HG02981 (cell line): ENCODE data around the gene TEC.

Experiments
- ATAC-seq: cut with Tn5 transposase; IDR thresholded peaks from one replicate; pipeline ENCODE4 v1.9.1; 2021; ENCODE audit warnings: mild to moderate bottlenecking, moderate library complexity; ENCODE audit not compliant: unreplicated experiment

TEC gene

DNA sequence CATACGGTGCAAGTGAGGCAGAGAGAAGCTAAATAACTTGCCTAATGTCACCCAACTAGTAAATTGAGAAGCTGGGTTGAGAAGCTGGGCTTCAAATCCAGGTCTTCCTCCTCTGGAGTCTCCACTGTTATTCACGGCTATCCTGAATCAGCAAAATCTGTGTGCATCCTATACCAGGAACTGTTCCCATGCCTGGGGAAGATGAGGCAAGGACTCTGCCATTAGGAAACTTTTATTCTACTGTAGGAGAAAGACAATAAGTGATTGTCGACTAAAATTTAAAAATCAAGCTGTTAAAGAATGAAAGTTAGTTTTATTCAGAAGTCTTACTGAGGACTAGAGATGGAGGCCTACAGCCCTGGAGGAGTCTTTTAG, 872 bp upstream of the TEC start:
- ATAC-seq: no peak

DNA sequence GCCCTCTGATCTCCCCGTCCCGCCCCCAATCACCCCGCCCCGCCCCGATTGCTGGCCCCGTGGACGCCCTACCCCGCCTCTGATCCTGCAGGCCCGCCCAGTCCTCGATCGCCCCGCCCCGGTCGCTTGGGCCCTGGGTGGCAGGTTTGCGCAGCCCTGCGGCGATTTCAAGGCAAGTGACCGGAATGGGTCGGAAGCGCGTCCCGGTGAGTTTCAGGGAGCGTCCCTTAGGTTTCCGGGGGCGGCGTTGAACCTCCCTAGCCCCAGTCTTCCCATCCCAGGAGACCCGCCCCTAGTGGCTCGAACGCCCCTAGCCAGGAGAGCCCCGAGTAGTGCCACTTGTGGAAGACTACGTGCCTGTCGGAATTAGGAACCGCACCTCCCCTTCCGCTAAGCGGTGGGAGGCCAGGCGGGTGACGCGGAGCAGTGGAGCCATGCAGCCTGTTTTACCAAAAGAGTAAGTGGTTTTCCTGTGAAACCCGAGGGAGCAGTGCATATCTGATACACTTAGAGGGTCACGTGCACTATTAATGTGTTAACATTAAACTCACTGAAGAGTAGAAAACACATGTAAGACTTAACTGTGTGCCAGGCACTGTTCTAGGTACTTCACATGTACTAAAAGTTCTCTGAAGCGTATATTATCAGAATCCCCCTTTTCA, 354 bp upstream of the TEC start:
- peak; percentile 77 for ATAC-seq

DNA sequence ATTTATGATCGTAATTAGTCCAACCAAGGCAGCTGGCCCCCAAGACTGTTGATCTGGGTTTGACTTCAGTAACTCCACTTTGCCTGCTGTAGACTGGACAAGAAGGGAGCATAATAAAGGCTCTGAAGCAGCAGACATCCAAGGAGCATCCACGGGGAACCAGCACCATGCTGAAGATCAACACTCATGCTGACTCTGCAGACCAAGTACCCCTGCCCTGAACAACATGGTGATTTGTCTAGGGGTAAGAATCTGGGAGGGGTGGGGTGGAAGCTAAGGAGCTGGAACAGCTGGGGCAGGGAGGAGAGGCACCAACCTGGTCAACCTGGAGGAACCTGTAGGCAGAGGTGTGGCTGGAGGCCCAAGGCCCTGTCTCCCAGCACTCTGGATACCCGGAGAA, 2.1 kb downstream of the TEC start:
- no peak for ATAC-seq

DNA sequence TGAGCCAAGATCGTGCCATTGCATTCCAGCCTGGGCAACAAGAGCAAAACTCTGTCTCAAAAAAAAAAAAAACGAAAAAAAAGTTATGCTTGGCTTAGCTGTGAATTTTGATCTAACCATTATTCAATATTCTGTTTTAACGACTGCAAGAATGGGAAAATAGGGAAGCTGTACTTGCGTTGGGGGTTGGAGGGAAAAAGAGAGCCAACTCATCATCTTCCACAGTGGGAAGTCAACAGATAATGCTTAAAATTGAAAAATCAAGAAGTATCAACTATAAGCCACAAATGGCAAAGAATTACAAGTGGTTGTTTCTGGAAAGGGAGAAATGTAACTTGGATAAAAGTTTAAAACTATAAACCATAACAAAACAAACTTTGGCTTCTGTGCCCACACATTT, 2.9 kb downstream of the TEC start:
- ATAC-seq: no peak

DNA sequence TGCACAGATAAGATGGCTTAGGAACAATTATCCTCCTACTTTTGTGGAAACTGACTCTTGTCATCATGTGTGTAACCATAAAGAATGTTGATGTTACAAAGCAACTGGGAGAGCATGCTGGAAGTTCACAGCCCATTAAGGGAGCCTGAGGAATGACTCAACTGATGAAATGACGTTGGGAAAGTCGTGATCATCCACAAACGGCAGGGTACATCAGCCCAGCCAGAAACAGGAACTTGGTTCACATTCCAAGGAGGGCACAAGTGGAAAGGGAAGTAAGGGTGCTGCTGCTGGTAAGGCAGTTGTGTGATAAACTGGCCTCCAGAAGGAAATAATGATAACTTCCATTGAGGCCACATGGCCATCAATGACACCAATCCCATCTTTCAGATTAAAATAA, 6.7 kb downstream of the TEC start:
- no peak for ATAC-seq

DNA sequence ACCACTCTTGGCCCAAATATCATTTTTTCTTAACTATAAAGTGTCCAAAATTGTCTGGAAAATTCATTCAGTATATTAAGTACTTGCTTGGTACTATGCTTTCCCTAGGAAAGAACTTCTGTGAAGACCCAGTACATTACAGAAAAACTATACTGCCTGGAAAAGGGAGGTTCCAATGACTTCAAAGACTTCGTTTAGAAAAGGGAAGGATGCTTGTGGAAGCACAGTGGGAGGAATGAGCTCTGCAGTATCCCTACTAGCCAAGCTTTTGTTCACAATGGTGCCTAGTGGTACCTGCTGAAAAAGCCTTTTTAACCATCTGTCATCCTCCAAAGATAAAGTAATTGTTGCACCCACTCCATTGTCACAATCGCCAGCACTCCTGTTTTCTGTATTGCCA, 7.2 kb downstream of the TEC start:
- no peak for ATAC-seq

DNA sequence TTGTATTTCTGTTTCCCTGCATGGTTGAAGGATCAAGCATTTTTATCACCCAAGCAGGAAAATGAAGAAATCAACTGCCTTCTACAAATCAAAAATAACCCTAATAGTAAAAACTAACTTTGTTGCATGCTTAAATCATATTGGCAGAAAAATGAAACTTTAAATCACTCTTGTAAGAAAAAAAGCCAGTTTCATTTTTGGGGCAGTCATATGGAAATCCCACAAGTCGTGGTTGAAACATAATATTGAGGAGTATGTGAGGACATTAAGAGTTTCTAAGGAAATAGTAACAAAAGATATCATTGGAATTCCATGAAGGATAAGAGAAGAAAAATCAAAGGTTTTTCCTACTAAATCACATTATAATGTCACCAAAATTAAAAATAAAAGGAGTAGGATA, 8.4 kb downstream of the TEC start:
- ATAC-seq: no peak

DNA sequence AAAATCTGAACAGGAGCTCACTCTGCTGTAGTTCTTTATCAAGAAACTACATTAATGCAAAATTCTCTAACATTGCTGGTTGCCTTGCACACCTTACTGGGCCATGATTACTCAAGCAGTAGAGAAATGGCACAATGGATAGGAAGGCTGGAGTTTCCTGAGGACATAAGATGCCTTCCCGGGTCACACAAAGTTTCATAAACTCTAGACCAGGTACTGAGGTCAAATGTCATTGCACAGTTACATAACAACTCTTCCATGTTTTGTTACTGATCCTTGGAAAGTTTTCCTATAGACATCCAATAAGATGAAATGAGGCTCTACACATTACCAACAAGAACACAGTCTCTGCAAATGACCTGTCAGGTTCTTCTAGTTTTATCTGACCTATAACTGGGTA, 9.9 kb downstream of the TEC start:
- no peak for ATAC-seq

DNA sequence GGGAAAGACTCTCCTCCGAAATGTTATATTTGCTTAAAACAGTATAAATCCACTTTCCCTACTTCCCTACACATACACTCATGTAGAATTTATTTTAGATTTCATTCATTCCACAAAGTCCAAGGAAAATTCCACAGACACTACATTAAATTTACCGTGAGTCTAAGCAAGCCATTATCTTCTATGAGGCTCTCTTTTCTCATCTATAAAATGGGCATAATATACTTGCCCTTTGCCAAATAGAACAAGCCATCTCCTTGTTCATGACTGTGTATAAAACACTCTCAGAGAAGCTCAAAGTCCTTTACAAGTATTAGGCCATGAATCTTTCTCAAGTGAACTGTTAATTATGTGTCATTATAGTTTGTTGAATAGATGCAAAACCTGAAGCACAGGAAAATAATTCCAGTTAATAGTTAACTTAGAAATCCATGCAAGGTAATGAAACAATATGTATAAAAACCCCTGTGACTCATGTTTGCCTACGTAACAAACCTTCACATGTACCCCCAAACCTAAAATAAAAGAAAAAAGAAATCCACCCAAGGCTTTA, 10.7 kb downstream of the TEC start:
- ATAC-seq: no peak

DNA sequence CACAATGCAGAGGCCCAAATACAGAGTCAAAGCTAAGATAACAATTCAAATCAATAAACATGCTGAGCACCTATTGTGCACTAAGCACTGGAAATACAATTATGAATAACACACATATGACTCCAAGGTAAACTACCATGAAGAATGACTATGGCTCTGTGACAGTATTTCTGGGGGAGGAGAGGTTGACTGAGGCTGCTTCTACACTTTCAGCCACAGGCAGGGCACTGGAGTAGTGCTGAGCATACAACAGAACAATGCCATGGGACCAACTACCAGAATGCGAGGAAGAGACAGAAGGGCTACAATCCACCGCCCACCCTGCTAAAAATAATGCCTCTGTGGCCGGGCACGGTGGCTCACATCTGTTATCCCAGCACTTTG, 13.7 kb downstream of the TEC start:
- no peak for ATAC-seq

DNA sequence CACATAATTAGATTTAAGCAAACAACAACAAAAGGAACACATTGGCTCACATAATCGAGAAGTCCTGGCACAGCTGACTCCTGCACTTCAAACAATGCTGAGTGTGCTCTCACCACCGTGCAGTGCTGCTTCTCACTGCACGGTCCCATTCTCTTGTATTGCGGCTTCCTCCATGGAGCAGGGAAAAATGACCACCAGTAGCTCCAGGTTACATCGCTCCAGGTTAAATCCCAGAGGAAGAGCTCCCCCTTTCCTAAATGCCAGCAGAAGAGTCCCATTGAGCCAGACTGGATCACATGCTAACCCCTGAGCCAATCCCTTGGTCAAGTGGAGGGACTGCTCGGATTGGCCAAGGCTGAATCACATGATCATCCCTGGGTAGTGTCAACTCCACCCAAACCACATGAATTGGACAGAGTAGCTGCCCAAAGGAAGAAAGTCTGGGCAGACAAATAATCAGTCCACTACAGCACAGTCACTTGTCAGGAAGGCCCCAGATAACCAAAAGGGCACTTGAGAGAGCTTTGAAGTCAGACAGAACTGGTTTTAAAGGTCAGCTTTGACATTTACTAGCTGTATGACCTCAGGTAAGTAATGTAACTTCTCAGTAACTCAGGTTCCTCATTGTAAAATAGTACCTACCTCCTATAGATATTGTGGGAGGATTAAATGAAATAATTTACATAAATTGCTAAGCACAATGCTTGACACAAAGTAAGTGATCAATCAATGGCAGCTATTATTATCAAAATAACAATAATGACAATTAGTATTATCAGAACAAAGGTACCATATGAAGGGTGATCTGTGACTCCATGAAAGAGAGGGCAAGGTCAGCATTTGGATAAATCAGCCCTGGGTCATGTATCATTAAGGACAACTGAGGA, 14.3 kb downstream of the TEC start:
- no peak for ATAC-seq

DNA sequence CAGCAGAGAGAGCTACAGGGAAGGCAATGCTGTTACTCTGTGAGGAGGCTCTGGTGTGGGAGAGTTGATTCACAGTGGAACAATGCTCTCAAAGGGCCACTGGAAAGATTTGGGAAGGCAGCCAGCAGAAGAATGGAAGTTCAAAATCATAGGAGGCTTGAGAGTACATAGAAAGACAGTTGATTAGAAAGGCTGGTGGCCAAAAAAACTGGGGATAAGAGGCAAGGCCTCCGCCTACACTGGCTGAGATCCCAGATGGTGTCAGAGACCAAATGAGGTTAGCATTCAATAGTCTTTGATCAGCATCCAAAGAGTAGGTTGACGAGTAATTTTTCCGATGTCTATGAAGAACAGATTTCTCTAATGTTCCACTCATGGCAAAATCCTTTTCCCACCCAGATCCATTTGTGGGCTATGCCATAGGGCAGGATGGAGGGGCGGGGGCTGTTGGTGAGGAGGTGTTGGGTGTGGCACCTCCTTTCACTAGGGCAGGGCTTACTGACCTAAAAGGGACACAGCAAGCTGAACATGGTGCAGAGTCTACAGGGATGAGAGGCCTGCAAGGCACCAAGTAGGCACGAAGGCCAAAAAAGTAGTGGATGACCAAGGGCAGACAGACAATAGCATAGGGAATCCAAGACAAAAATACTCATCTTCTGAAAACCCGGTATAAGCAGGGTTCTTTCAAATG, 15.1 kb downstream of the TEC start:
- ATAC-seq: no peak

DNA sequence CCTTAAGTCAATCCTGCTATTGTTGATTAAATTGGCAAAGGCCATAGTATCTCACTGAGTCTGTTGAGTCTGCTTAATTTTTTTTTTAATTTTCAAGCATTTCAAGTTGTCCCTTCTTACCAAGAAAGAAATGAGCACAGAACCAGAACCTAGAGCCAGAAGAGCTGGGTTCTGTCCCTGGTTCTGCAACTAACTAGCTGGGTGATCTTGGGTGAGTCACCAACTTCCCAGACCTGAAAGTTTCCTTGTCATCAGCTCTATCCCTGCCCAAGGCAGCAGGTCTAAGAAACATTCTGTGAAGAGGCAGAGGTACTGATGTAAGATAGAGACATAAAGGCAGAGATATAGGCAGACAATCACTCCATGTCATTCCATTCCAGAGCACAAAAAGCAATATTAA, 17.3 kb downstream of the TEC start:
- ATAC-seq: no peak

DNA sequence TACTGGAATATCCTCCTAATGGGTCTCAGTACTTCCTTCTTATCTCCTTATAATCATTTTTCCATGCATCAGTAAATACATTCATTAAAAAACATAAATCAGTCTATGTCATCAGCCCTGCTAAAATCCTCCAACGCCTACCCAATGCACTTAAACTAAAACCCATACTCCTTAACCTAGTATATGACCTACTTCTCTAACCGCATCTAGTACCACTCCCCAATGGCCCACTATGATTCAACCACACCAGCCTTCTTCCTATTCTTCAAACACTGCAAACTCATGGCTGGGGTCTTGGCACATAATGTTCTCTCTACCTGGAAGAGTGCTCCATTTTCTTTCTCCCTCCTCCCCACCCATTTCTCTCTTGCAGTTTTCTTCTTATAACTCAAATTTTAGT, 18.7 kb downstream of the TEC start:
- ATAC-seq: no peak

DNA sequence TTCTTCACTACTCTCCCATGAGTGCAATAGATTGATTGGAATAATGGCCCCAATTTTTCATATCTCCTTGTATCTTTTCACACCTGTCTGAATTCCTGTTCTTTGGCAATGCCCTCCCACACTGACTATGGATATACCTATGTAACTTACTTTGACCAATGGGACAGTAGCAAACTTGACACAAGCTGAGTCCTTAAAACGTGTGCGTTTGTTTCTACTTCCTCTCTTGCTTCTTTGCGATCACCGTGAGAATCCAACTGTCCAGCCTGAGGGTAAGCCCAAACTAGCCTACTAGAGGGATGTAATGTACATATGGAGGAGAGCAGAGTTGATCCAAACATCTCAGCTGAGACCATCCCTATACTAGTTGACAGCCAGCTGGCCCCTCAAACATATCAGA, 19.3 kb downstream of the TEC start:
- ATAC-seq: no peak

DNA sequence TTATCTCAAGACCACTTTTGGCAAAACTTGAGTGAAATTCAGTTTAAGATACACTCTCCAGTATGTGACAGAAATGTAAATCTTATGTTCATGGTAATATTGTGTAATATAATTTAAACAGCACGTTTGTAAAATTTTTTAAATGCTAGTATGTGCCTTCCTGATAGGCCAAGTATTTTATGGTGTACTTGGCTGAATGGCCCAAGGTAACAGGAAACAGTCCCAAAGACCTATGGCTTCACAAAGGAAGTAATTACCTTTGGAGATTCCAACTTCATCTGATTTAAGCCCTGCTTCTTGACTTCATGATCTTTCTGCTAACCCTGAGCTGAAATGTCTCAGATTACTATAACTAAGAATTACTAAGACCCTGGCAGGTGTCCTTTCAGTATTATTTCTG, 20.3 kb downstream of the TEC start:
- ATAC-seq: no peak

DNA sequence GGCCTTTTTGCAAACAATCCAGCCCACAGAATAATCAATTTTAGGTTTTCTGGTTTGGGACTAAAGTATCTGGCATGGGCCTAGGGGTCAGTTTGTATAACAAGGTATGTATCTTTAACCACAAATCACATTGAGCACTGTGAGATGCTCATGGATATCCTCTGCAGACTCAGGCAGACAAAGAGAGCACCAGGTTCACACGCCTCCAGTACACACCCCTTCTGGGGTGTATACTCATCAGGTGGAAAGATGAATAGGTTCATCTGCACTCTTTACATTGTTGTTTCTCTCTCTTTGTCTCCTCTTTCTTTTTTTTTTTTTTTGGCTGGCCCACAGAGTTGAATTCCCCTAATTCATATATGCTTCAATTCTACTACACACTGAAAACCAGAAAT, 21.1 kb downstream of the TEC start:
- ATAC-seq: no peak

DNA sequence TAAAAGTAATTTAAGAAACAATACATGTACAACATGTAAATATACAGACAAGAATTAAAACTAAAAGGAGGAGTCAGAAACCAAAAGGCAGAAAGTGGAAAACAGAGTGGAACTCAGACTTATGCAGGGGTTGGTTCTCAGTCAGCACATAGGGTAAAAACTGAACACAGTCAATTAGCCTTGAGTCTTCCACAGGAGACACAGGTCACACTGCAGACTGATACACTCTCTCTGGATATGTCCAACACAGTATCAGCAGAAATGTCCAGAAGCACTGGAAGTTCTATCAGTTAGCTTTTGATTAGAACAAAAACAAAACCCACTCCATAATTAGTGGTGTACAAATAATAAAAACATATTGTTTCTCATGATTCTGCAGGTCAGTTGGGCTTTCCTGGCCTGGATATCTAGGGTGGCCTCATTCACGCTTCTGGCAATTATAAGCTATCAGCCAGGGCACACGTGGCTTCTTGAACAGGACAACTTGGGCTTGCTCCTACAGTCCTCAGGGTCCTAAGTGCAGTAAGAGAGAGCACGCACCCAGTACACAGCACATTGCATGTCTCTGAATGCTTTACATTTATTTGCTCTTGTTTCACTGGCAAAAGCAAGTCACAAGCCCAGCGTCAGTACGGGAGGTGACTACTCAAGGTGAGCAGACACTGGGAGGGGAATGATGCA, 21.6 kb downstream of the TEC start:
- no peak for ATAC-seq

DNA sequence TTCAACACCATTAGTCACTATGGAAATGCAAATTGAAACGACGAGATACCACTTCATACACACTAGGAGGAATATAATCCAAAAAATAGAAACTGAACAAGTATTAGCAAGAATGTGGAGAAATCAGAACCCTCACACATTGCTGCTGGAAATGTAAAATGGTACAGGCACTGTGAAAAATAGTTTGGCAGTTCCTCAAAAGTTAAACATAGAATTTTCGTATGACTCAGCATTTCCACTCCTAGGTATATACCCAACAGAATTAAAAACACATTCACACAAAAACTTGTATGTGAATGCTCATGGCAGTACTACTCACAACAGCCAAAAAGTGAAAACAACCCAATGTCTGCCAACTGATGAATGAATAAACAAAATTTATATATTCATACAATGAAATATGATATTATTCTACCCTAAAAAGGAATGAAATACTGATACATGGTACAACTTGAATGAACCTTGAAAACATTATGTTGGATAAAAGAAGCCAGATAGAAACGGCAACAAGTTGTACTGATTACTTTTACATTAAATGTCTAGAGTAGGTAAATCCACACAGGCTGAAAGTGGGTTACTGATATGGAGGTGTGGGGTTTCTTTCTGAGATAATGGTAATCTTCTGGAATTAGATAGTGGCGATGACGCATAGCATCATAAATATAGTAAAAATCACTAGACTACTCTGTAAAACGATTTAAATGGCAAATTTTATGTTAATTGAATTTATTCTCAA, 22.3 kb downstream of the TEC start:
- ATAC-seq: peak; percentile 45

DNA sequence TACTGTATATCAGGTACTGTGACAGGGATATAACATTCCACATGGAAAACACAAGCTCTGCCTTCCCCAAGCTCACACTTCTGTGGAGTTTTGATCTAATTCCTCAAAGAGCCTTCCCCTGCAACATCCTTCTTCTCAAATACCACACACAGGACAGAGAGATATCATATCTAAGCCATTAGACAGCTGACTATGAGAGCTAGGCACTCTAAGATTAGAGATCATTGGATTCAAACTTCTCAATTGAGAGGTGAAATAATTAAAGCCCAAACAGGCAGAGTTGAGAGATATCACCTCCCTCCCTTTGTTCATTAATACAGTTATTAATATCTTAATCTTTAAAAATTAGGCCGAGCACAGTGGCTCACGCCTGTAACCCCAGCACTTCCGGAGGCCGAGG, 25.0 kb downstream of the TEC start:
- ATAC-seq: no peak

DNA sequence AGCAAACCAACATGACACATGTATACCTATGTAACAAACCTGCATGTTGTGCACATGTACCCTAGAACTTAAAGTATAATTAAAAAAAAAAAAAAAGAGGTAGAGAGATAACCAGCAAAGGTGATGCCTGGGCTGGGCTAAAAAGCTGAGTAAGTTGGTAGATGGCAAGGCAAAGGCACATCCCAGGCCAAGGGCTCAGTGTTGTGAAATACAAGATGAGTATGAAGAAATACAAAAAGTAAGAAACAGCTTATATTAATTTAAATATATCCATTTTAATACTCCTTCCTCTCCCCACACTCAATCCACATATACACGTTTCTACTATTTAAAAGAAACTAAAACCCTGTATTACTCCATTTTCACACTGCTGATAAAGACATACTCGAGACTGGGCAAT, 25.8 kb downstream of the TEC start:
- no peak for ATAC-seq
